DND-41 (cell line): ENCODE measurements around the gene PPFIBP2.

Experiments used
- ATAC-seq: fragments of 200-7000 bp; cut with Tn5 transposase; 3 replicates; pipeline ENCODE4 v1.9.1; 2021; ENCODE audit warnings: low read depth; ENCODE audit not compliant: insufficient read depth
- DNase-seq: peaks from one replicate; pipeline ENCODE4 v3.0.0-alpha.2; 2020
- H2AFZ ChIP-seq: 2 replicates; pipeline ENCODE4 v1.6.0; 2012; ENCODE audit warnings: low read depth, low read length
- H3K27ac ChIP-seq: 2 replicates; pipeline ENCODE4 v1.5.1; 2012; ENCODE audit warnings: low read length, inconsistent platforms
- H3K27me3 ChIP-seq: fragments of 200-600 bp; sonication (generic); 2 replicates; pipeline ENCODE4 v1.6.0; 2012; ENCODE audit warnings: low read length, mild to moderate bottlenecking, inconsistent platforms; ENCODE audit not compliant: insufficient read depth, poor library complexity
- H3K36me3 ChIP-seq: 2 replicates; pipeline ENCODE4 v1.5.1; 2012; ENCODE audit warnings: low read length, inconsistent platforms; ENCODE audit not compliant: insufficient read depth
- H3K4me1 ChIP-seq: 2 replicates; pipeline ENCODE4 v1.5.1; 2012; ENCODE audit warnings: mild to moderate bottlenecking, low read length; ENCODE audit not compliant: insufficient read depth
- H3K4me2 ChIP-seq: 2 replicates; pipeline ENCODE4 v1.6.0; 2012; ENCODE audit warnings: mild to moderate bottlenecking, moderate library complexity, low read length, inconsistent platforms; ENCODE audit not compliant: insufficient read depth
- H3K4me3 ChIP-seq, 2 experiments: fragments of 200-600 bp in 1 of 2; shearing (Covaris generic) in 1 of 2; 2 replicates each; pipeline ENCODE4 v1.5.1; 2012 to 2016; ENCODE audit warnings: inconsistent platforms in 2 of 2, low read length in 2 of 2, mild to moderate bottlenecking in 2 of 2, low read depth in 1 of 2, moderate library complexity in 1 of 2
- H3K79me2 ChIP-seq: 2 replicates; pipeline ENCODE4 v1.6.0; 2012; ENCODE audit warnings: low read length, inconsistent platforms; ENCODE audit not compliant: insufficient read depth
- H3K9ac ChIP-seq: 2 replicates; pipeline ENCODE4 v1.6.0; 2012; ENCODE audit warnings: low read depth, mild to moderate bottlenecking, inconsistent platforms, low read length, moderate library complexity
- H3K9me3 ChIP-seq: 2 replicates; pipeline ENCODE4 v1.5.1; 2012; ENCODE audit warnings: low read length, moderate library complexity, mild to moderate bottlenecking, inconsistent platforms; ENCODE audit not compliant: insufficient read depth, severe bottlenecking
- H4K20me1 ChIP-seq: 2 replicates; pipeline ENCODE4 v1.6.0; 2012; ENCODE audit warnings: low read length; ENCODE audit not compliant: insufficient read depth
- CTCF ChIP-seq: IDR thresholded peaks from 2 replicates; pipeline ENCODE4 v1.5.1; 2012; ENCODE audit warnings: borderline replicate concordance, low read length, moderate library complexity, mild to moderate bottlenecking; ENCODE audit not compliant: poor library complexity, severe bottlenecking; ENCODE audit errors: extremely low read depth
- EZH2 ChIP-seq: IDR thresholded peaks from 3 replicates; pipeline ENCODE4 v1.6.1; 2012; ENCODE audit warnings: borderline replicate concordance, low read depth, mild to moderate bottlenecking, moderate library complexity, low read length, inconsistent platforms; ENCODE audit not compliant: severe bottlenecking

The PPFIBP2 gene

GRCh38 chr11:7690648-7691047 is 176.8 kb downstream of the PPFIBP2 start:
- H3K9ac ChIP-seq: no peak overlapping the region
- H3K4me2 ChIP-seq: no peak overlapping the region
- ATAC-seq (no peak), DNase-seq (no peak)
- TF ChIP-seq EZH2 (no peak), CTCF (no peak)
- H3K4me3 ChIP-seq: no peak overlapping the region
- no peaks in the 10 kb centered on the region for H3K36me3 ChIP-seq
- no peak overlapping the region for H2AFZ ChIP-seq
- H3K4me1 ChIP-seq: no peaks in the 10 kb centered on the region
- H3K27ac ChIP-seq: no peak overlapping the region
- no peaks in the 10 kb centered on the region for H3K79me2 ChIP-seq
- no peaks in the 10 kb centered on the region for H4K20me1 ChIP-seq
- H3K27me3 ChIP-seq: peaks cover 28% of the 10 kb centered on the region
- no peaks in the 10 kb centered on the region for H3K9me3 ChIP-seq

- ATAC-seq (no peak), DNase-seq (no peak)
- Histone ChIP-seq H3K4me2 (no peak overlapping the region), H3K9ac (no peak overlapping the region), H3K79me2 (no peaks in the 10 kb centered on the region), H3K4me1 (no peaks in the 10 kb centered on the region), H2AFZ (no peak overlapping the region), H3K9me3 (no peaks in the 10 kb centered on the region), H3K4me3 (no peak overlapping the region), H4K20me1 (no peaks in the 10 kb centered on the region), H3K27me3 (peaks cover 28% of the 10 kb centered on the region), H3K27ac (no peak overlapping the region), H3K36me3 (no peaks in the 10 kb centered on the region)
- no peak for TF ChIP-seq EZH2
- no peak for TF ChIP-seq CTCF
Observed at GRCh38 chr11:7691759-7692350, 178.1 kb downstream of the PPFIBP2 start.

- TF ChIP-seq EZH2 (no peak), CTCF (no peak)
- Histone ChIP-seq H3K4me1 (no peaks in the 10 kb centered on the region), H3K27me3 (peaks cover 28% of the 10 kb centered on the region), H4K20me1 (no peaks in the 10 kb centered on the region), H3K79me2 (no peaks in the 10 kb centered on the region), H3K27ac (no peak overlapping the region), H3K4me2 (no peak overlapping the region), H3K9me3 (no peaks in the 10 kb centered on the region), H3K9ac (no peak overlapping the region), H3K36me3 (no peaks in the 10 kb centered on the region), H3K4me3 (no peak overlapping the region), H2AFZ (no peak overlapping the region)
- DNase-seq: no peak
- ATAC-seq: no peak
Observed at GRCh38 chr11:7692426-7692825, 178.6 kb downstream of the PPFIBP2 start.
